DMS79 treated with DMSO at 0.1 percent for 48 hours (cell line): ENCODE data around the gene TMCC1.
"Not testable (repeated sequence)": the region's sequence is repeated elsewhere in the genome, so short reads cannot be mapped to it uniquely, and the experiment has no call there.

ENCODE experiments used
- DNase-seq: peaks from one replicate; lab custom pipeline; 2025; lab: John Stamatoyannopoulos, UW

TMCC1 gene

GRCh38 chr3:129650256-129650872 lies 243.1 kb downstream of the TMCC1 start:
- DNase-seq: no peak

- peak; percentile 90 for DNase-seq
These were observed 245.1 kb downstream of the TMCC1 start for GRCh38 chr3:129648391-129648790.

DNA sequence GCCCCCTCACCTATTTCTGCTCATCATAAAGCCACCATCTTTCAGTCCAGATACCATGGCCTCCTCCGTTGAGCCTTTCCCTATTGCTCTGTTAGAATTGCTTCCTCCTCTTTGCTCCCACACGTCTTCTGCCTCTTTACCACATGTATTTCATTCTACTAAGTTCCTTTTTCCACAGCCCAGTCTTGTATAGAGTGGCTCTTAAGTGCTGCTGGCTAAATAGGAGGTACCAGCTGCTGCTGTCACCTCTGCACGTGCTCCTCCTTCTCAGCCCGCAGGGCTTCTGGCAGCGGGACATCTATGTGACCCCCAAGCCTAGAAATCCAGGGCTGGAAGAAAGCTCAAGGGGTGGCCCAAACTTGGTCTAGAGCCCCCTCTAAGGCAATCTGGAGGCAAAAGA lies 248.2 kb downstream of the TMCC1 start:
- DNase-seq: peak; percentile 66

GRCh38 chr3:129644836-129645235 lies 248.7 kb downstream of the TMCC1 start:
- DNase-seq: no peak

DNA sequence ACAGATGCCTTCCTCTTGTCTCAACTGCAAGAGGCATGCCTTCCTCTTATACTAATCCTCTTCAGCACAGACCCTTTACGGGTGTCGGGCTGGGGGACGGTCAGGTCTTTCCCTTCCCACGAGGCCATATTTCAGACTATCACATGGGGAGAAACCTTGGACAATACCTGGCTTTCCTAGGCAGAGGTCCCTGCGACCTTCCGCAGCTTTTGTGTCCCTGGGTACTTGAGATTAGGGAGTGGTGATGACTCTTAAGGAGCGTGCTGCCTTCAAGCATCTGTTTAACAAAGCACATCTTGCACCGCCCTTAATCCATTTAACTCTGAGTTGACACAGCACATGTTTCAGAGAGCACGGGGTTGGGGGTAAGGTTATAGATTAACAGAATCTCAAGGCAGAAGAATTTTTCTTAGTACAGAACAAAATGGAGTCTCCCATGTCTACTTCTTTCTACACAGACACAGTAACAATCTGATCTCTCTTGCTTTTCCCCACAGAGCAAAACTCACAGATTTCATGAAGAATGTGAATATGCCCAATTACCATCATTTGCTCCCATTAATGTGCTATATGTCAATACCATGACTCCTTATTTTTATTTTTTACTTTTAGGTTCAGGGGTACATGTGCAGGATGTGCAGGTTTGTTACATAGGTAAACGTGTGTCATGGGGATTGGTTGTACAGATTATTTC lies 251.8 kb downstream of the TMCC1 start:
- not testable (repeated sequence) for DNase-seq

DNA sequence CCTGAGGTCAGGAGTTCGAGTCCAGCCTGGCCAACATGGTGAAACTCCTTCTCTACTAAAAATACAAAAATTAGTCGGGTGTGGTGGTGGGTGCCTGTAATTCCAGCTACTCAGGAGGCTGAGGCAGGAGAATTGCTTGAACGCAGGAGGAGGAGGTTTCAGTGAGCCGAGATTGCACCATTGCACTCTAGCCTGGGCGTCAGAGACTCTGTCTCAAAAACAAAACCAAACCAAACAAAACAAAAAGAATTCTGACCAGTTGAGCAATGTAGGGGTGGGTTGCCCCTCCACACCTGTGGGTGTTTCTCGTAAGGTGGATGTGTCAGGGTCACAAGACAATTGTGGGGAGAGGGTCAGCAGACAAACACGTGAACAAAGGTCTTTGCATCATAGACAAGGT lies 252.5 kb downstream of the TMCC1 start:
- not testable (repeated sequence) for DNase-seq

GRCh38 chr3:129638481-129638880 lies 255.0 kb downstream of the TMCC1 start:
- no peak for DNase-seq

- no peak for DNase-seq
These were observed 257.4 kb downstream of the TMCC1 start for GRCh38 chr3:129636082-129636481.

GRCh38 chr3:129635656-129636055 lies 257.9 kb downstream of the TMCC1 start:
- no peak for DNase-seq

DNA sequence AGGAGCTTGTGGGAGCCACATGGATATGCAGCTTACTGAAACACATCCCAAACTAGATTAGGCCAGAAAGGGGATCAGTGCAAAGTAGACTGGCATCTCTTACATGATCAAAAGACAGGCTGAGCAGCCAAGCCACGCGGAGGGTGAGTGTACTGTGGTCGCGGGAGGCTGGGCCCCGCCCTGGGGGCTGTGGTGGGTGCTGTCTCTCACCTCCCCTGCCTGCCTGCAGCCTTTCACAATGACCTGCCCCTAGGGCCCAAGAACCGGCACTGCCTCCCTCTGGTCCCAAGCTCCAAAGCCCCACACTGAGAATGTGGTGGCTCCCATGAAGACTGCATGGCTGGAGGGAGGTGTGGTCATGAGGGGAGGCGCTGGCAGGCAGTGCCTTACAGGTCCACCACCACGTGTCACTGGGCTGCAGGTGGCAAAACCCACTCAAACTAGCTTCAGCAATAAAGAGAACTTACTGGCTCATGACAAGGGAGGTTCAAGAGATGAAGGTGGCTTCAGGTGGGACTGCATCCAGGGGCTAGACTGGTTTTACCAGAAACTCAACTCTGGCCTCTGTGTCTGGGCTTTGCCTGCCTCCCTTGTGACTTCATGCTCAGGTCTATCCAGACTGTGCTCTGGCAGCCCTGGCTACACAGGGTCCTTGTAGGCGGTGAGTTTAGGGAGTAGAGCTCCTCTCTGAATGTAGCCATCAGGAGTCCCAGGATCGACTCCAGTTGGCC lies 259.6 kb downstream of the TMCC1 start:
- DNase-seq: no peak

DNA sequence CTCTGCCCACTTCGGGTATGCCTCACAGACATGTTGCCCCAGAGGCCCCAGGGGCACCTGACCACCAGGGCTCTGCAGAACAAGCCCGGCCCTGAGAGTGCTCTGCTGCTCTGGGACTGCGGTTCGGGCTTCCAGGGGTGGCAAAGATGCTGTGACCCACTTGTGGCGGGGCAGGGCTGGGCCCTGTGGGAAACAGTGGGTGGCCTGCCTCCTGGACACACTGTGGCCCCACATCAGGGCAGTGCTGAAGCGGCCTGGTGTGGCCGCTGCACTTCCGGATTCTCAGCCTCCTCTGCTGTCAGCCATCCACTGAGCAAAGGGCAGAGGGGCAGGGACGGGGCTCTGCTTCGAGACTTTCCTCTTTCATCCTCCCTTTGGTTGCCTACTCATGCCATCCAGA lies 260.5 kb downstream of the TMCC1 start:
- no peak for DNase-seq

DNA sequence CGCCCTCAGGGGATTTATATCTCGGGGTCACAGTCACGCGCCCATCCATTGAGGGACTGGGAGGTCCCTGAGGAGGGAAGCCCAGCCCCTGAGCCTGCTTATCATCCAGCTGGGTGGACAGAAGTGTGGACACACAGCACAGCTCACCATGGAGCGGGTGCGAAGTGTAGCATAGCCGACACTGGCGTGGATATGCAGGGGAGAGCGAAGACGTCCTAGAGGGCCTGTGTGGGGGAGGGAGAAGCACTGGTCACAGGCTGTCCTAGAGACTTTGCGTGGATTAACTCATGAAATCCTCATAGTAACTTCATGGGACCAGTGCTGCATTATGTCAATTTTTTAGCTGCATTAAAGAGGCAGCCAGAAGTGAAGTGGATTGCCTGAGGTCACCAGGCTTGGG lies 261.0 kb downstream of the TMCC1 start:
- DNase-seq: no peak

DNA sequence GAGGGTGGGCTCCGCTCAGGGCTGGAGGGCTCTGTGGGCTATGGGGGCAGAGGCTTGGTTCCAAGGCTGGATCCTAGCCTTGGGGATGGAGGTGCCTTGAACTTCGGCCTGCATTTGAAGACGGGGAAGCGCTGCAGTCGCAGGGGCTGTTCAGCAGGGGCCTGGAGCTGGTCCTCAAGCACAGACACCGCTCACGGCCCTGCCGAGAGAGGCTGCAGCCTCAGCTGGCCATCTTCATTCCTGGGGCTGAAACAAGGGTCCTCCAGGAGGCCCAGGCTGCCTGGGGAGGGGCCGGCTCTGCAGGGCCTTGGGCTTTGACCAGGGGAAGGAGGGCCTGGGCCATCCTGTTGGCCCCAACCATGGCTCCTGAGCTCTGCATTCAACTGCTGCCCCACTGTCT lies 261.5 kb downstream of the TMCC1 start:
- no peak for DNase-seq

DNA sequence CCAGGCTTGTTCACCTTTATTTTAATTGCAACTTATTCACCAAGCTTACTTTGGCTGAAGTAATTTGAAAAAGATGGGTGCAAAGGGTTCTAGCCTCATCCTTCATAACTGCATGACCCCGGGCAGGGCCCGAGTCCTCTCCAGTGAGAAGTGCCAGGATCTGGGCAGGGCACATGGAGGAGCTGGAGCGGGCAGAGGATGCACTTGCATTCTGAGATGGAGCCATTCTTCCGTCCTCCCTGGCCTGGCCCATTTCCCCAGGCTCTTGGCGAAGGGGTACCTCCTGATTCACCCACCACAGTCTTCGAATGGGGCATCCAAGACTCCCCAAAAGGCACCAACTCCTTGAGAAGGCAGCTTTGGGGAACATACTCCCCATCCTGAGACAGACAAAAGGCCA lies 264.5 kb downstream of the TMCC1 start:
- no peak for DNase-seq

- DNase-seq: no peak
These were observed 265.4 kb downstream of the TMCC1 start for GRCh38 chr3:129628169-129628522.

DNA sequence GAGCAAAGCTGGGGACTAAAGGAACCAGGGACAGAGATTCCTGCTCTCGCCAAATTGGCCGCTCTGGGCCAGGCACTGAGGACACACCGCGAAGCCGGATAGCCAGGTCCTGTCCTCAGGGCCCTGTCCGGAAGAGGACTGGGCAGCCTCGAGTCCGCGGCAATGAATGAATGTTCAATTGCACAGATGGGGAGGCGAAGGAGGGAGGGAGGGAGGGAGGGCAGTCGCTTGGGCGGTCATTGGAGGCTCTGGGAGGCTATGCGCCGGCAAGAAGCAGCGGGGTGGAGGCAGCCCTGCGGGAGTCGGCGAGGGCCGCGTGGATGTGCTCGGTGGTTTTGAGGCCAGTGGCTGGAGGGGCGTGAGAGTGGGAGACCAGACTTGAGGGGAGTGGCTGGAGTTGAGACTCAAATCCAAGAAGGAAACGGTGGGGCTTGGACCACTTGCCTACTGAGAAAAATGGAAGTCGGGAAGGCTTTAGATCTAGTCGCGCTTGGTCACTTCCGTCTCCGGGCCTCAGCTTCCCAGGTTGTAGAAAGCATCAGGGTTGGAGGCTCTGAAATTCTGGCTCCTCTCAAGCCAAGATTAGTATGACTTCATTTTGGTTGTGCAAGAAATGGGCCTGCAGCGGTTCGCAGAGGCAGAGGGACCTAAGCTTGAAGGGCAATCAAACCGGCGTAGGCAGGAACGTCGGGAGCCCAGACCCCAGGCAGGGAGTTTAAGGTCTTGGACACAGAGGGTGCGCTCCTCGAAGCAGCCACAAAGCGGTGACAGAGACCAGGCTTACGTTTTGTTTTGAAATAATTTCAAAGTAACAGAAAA lies 266.0 kb downstream of the TMCC1 start:
- DNase-seq: peak; percentile 91

DNA sequence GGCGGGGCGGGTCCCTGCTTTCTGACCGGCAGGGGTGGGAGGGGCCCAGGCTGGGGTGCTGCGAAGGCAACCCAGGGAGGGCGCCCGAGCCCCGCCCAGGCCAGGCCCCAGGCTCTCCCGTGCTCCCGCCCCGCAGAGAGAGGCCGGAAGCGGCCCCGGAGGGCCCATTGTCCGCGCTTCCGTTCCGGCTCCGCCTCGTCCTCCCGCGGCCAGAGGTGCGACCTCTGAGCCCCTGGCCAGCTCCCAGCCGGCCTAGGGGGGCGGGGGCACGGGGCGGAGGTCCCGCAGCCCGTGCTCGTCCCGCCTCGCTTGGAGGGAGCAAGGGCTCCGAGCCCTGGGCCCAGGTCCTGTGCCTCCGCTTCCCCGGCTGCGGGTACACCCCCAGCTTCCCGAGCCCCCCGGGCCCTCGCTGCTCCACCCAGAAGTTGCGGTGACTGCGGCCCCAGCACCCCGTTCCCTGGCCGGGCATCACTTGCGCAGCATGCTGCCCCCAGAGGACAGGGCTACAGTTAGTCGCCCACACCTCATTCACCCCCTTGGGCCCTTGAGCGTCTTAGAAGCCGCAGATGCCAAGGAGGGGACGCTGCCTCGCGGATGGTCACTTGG lies 266.7 kb downstream of the TMCC1 start:
- DNase-seq: peak; percentile 66

GRCh38 chr3:129625072-129625874 lies 268.2 kb downstream of the TMCC1 start:
- no peak for DNase-seq

DNA sequence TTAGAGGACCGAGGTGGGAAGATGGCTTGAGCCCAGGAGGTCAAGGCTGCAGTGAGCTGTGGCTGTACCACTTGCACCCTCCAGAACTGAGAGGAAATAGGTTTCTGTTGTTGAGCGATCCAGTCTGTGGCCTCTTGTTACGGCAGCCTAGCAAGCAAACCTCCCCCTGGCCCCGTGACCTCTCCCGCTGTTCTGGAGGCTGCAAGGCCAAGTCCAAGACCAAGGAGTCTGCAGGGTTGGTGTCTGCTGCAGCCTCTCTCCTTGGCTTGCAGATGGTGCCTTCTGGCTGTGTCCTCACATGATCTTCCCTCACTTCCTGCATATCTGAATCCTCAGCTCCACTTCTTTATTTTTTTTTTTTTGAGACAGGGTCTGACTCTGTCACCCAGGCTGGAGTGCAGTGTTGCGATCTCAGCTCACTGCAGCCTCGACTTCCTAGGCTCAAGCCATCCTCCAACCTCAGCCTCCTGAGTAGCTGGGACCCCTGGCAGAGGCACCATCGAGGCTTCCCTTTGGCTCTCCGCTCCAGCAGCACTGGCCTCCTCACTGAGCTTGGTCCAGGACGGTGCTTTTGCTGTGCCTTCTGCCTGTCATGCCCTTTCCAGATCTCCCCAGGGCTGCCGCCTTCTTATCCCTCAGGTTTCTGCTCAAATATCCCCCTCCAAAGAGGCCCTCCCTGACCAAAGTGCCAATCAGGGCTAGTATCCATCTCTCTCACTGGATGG lies 269.0 kb downstream of the TMCC1 start:
- no peak for DNase-seq

DNA sequence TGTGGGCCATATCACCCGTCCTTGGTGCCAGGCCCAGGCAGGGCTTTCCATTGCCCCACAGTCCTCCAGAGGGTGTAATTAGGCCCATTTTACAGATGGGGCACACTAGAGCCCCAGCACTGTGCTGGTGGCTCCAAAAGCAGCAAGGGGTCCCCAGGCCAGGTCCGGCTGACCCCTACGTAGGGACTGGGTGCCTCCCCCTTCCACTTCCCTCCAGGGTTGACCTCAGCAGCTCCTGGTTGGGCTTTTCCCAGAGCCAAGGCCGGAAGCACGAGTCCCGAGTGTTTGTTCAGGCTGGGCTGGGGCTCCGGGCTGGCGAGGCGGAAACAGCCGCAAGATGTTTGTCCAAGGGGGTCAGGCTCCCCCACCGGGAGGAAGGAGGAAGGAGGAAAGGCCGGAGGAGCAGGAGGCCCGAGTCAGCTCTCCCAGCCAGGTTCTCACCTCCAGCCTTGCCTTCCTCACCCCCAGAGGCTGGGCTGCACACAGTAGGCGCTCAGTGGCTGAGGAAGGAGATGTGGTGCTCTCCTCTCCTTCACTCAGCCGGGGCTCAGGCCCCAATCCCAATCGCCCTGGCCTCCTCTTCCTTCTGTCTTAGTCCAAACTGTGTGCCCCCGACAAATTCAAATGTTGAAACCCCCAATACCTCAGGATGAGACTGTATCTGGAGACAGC lies 269.9 kb downstream of the TMCC1 start:
- DNase-seq: no peak
